HT-29 (cell line): ENCODE results near the gene HSD11B1L. TPM values are rescaled to one million over a fixed set of nuclear protein-coding genes. Genes with fewer than 3 reads are reported as not detected.
"Not testable (repeated sequence)": the region's sequence is repeated elsewhere in the genome, so short reads cannot be mapped to it uniquely, and the experiment has no call there.

Source experiments
- DNase-seq: peaks from one replicate; pipeline ENCODE4 v3.0.0-alpha.2; 2015; ENCODE audit warnings: low spot score
- total RNA-seq: library from RNA; depleted of rRNA; stranded (reverse); fragments of >200 nt; shearing (Covaris generic); gene quantifications from 2 replicates; pipeline ENCODE4 v1.2.3, GENCODE V29; 2014; rRNA removed

HSD11B1L gene
- total RNA-seq, 1 experiment from 2014 or later, result 4.1 TPM

DNA sequence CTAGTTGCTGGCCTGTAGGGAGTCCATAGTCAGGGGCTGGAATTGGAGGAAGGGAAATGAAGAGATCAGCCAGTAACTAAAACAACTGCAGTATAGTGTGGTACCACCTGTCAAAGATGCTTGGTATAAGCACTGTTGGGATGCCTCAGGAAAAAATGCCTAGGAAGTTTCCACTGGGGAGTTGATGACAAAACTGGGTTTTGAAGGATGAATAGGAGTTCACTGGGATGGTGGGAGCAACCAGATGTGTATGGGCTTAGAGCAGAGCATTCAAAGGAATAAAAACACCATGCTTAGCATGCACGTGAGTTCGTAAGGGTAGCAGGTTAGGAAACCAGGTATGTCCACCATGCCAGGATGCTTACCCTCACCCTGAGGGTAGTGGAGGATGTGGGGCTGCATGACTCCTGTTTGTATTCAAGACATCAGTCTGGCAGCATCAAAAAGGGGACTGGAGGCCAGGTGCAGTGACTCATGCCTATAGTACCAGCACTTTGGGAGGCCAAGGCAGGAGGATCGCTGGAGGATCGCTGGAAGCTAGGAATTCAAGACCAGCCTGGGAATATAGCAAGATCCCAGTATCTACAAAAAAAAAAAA, 46.7 kb downstream of the HSD11B1L start:
- DNase-seq, result no peak

- not testable (repeated sequence) for DNase-seq
Measured at GRCh38 chr19:5733172-5733571, 52.3 kb downstream of the HSD11B1L start.

Other genes starting within 250 kb of the HSD11B1L start
- not detected in 2 replicates for gene ZNRF4, start 225.6 kb upstream of the HSD11B1L start, total RNA-seq
- gene TINCR, start 113.1 kb upstream of the HSD11B1L start, total RNA-seq, result not detected in 2 replicates
- gene SAFB2, start 58.3 kb upstream of the HSD11B1L start, total RNA-seq, result 37.8 and 38.1 TPM in 2 replicates
- gene SAFB, start 57.9 kb upstream of the HSD11B1L start, total RNA-seq, result 59.2 and 84.1 TPM in 2 replicates
- gene MICOS13, start 511 bp upstream of the HSD11B1L start, total RNA-seq, result 222 and 223 TPM in 2 replicates
- 1,326 and 1,347 TPM in 2 replicates for gene RPL36, start 9.3 kb downstream of the HSD11B1L start, total RNA-seq
- gene LONP1, start 39.1 kb downstream of the HSD11B1L start, total RNA-seq, result 92.1 and 95.2 TPM in 2 replicates
- gene CATSPERD, start 39.6 kb downstream of the HSD11B1L start, total RNA-seq, result not detected in 2 replicates
- 2.1 and 3.9 TPM in 2 replicates for gene PRR22, start 103.7 kb downstream of the HSD11B1L start, total RNA-seq
- 81.1 and 90.4 TPM in 2 replicates for gene DUS3L, start 110.1 kb downstream of the HSD11B1L start, total RNA-seq
- 0.21 TPM in 1 of 2 replicates, not detected in the other for gene NRTN, start 124.0 kb downstream of the HSD11B1L start, total RNA-seq
- not detected in 2 replicates for gene FUT6, start 158.7 kb downstream of the HSD11B1L start, total RNA-seq
- 2.8 and 3.9 TPM in 2 replicates for gene FUT3, start 170.4 kb downstream of the HSD11B1L start, total RNA-seq
- not detected in 2 replicates for gene FUT5, start 189.5 kb downstream of the HSD11B1L start, total RNA-seq
- gene NDUFA11, start 222.8 kb downstream of the HSD11B1L start, total RNA-seq, result 265 and 313 TPM in 2 replicates
- gene VMAC, start 223.8 kb downstream of the HSD11B1L start, total RNA-seq, result 3.5 and 6.0 TPM in 2 replicates
- 13.9 and 20.1 TPM in 2 replicates for gene CAPS, start 233.2 kb downstream of the HSD11B1L start, total RNA-seq